Left renal cortex interstitium (tissue), 4 donors: ENCODE data around the gene ATP6V1E1. TPM values are rescaled to one million over a fixed set of nuclear protein-coding genes. Genes with fewer than 3 reads are reported as not detected.

Source experiments
- DNase-seq, 4 donors: peaks; one replicate each; pipeline ENCODE4 v3.0.0-alpha.2; 2013; ENCODE audit warnings: low read depth in 4 of 4, low spot score in 2 of 4, missing footprints in 1 of 4
- polyA plus RNA-seq, 4 donors: library from polyadenylated mRNA; unstranded; fragments of 120-200 nt; gene quantifications; one replicate each; pipeline ENCODE4 v1.2.1, GENCODE V29; 2013; ENCODE audit not compliant: insufficient read length in 4 of 4

The ATP6V1E1 gene
- polyA plus RNA-seq, 4 donors, result 124 to 160 (median 131) TPM

GRCh38 chr22:17634696-17635095, 6.1 kb upstream of the ATP6V1E1 start:
- no peak for DNase-seq

- DNase-seq, result no peak
Observed at GRCh38 chr22:17633998-17634323, 5.4 kb upstream of the ATP6V1E1 start.

GRCh38 chr22:17633217-17633997, 4.9 kb upstream of the ATP6V1E1 start:
- DNase-seq, result no peak

GRCh38 chr22:17631076-17631565, 2.6 kb upstream of the ATP6V1E1 start:
- no peak for DNase-seq

GRCh38 chr22:17629641-17630040, 1.1 kb upstream of the ATP6V1E1 start:
- no peak for DNase-seq

- no peak for DNase-seq
Observed at GRCh38 chr22:17629173-17629489, 582 bp upstream of the ATP6V1E1 start.

GRCh38 chr22:17627961-17628405, 566 bp downstream of the ATP6V1E1 start:
- DNase-seq, result no peak

GRCh38 chr22:17613280-17613679, 15.3 kb downstream of the ATP6V1E1 start:
- DNase-seq, result no peak

- DNase-seq, result no peak
Observed at GRCh38 chr22:17612057-17612456, 16.5 kb downstream of the ATP6V1E1 start.

- no peak for DNase-seq
Observed at GRCh38 chr22:17607891-17608521, 20.5 kb downstream of the ATP6V1E1 start.

- DNase-seq, result no peak
Observed at GRCh38 chr22:17606496-17606895, 22.1 kb downstream of the ATP6V1E1 start.

- no peak for DNase-seq
Observed at GRCh38 chr22:17603668-17604067, 24.9 kb downstream of the ATP6V1E1 start.

GRCh38 chr22:17601031-17601430, 27.5 kb downstream of the ATP6V1E1 start:
- no peak for DNase-seq

- DNase-seq, result no peak
Observed at GRCh38 chr22:17598318-17598717, 30.2 kb downstream of the ATP6V1E1 start.

- DNase-seq, result no peak
Observed at GRCh38 chr22:17597217-17597616, 31.3 kb downstream of the ATP6V1E1 start.

- DNase-seq, result no peak
Observed at GRCh38 chr22:17596226-17596625, 32.3 kb downstream of the ATP6V1E1 start.

GRCh38 chr22:17592201-17592600, 36.3 kb downstream of the ATP6V1E1 start:
- no peak for DNase-seq

- DNase-seq, result no peak
Observed at GRCh38 chr22:17590586-17590985, 38.0 kb downstream of the ATP6V1E1 start.

- no peak for DNase-seq
Observed at GRCh38 chr22:17589810-17590375, 38.7 kb downstream of the ATP6V1E1 start.

GRCh38 chr22:17588606-17589005, 39.9 kb downstream of the ATP6V1E1 start:
- DNase-seq, result no peak

- no peak for DNase-seq
Observed at GRCh38 chr22:17587629-17588028, 40.9 kb downstream of the ATP6V1E1 start.
